ENCODE results near the gene EPS8L2.

DNA sequence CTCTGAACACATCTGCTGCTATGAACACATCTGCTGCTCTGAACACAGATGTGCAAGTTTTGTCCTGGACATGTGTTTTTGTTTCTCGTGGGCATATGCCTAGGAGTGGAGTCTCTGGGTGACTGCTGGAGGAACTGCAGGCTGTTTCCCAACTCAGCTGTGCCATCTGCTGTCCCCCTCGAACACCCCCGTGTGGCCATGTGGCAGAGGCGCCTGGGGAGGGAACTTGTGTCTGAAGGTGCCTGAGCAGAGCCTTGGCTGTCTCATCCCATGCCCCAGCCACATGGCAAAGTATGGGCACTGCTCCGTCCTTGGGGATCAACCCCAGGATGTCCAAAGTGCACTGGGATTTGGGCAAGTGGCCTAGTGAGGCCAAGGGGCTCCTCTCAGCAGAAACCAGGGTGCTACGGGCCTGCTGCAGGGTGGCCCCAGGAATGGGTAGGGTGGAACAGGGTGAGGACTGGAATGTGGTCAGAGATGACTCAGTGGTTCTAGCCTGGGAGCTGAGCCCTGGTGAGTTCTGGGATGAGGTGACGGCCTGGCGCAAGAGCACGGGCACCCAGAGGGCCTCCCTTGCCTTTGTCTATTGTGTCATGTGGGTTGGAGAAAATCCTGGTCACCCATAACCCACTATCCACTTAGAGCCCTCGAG is 56.5 kb downstream of the EPS8L2 start:
- TF ChIP-seq ZNF274 (IDR thresholded peaks at IDR 0.05; ENCODE audit: low read depth, low read length) (no peak), YY1 (IDR thresholded peaks at IDR 0.05; ENCODE audit: insufficient read depth, insufficient read length) (no peak)

Measured in NT2/D1 (cell line).